ENCODE measurements around the gene ATP13A5.

The ATP13A5 gene

GRCh38 chr3:193335031-193335430 is 43.5 kb downstream of the ATP13A5 start:
- no peak for TF ChIP-seq CTCF (conservative IDR thresholded peaks at IDR 0.05; ENCODE audit: low read depth, low read length)
- DNase-seq (ENCODE audit: low read depth): no peak
- H3K4me3 ChIP-seq (ENCODE audit: low read depth, low read length): no peak overlapping the region

- no peak overlapping the region for H3K4me3 ChIP-seq (ENCODE audit: low read depth, low read length)
- no peak for TF ChIP-seq CTCF (conservative IDR thresholded peaks at IDR 0.05; ENCODE audit: low read depth, low read length)
- DNase-seq (ENCODE audit: low read depth): no peak
Observed at GRCh38 chr3:193333229-193333628, 45.3 kb downstream of the ATP13A5 start.

GRCh38 chr3:193330555-193331204 is 47.9 kb downstream of the ATP13A5 start:
- TF ChIP-seq CTCF (conservative IDR thresholded peaks at IDR 0.05; ENCODE audit: low read depth, low read length): no peak
- no peak overlapping the region for H3K4me3 ChIP-seq (ENCODE audit: low read depth, low read length)
- DNase-seq (ENCODE audit: low read depth): no peak

- DNase-seq (ENCODE audit: low read depth): no peak
- H3K4me3 ChIP-seq (ENCODE audit: low read depth, low read length): no peak overlapping the region
- TF ChIP-seq CTCF (conservative IDR thresholded peaks at IDR 0.05; ENCODE audit: low read depth, low read length): no peak
Observed at GRCh38 chr3:193317682-193318300, 60.8 kb downstream of the ATP13A5 start.

GRCh38 chr3:193314161-193314560 is 64.4 kb downstream of the ATP13A5 start:
- no peak for DNase-seq (ENCODE audit: low read depth)
- TF ChIP-seq CTCF (conservative IDR thresholded peaks at IDR 0.05; ENCODE audit: low read depth, low read length): no peak
- H3K4me3 ChIP-seq (ENCODE audit: low read depth, low read length): no peak overlapping the region

GRCh38 chr3:193313061-193313958 is 65.2 kb downstream of the ATP13A5 start:
- no peak overlapping the region for H3K4me3 ChIP-seq (ENCODE audit: low read depth, low read length)
- no peak for TF ChIP-seq CTCF (conservative IDR thresholded peaks at IDR 0.05; ENCODE audit: low read depth, low read length)
- no peak for DNase-seq (ENCODE audit: low read depth)
